Stimulated activated CD8-positive, alpha-beta memory T cell treated with anti-CD3 and anti-CD28 coated beads, Interleukin-15, amount 100 ng/mL, for 24 hours (primary cell): Measurements from ENCODE around the gene TINAGL1.

Experiments used
- DNase-seq: peaks from one replicate; pipeline ENCODE4 v3.0.0-alpha.2; 2020; ENCODE audit warnings: low read depth

TINAGL1 gene

GRCh38 chr1:31576201-31576669, at the start of gene TINAGL1:
Gene TINAGL1, plus strand, starts transcription at chr1:31576515. Its CDS starts 634 bp downstream, at chr1:31577149.
- no peak for DNase-seq

GRCh38 chr1:31529999-31530684, 46.2 kb upstream of the TINAGL1 start:
- DNase-seq = no peak

- no peak for DNase-seq
Measured at GRCh38 chr1:31531177-31531999, 44.9 kb upstream of the TINAGL1 start.

GRCh38 chr1:31532173-31532572, 44.1 kb upstream of the TINAGL1 start:
- DNase-seq = no peak

- DNase-seq = no peak
Measured at GRCh38 chr1:31535561-31535960, 40.8 kb upstream of the TINAGL1 start.

- no peak for DNase-seq
Measured at GRCh38 chr1:31539329-31539728, 37.0 kb upstream of the TINAGL1 start.

- DNase-seq = no peak
Measured at GRCh38 chr1:31541194-31541593, 35.1 kb upstream of the TINAGL1 start.

- no peak for DNase-seq
Measured at GRCh38 chr1:31545927-31546540, 30.3 kb upstream of the TINAGL1 start.

- DNase-seq = no peak
Measured at GRCh38 chr1:31548534-31548906, 27.8 kb upstream of the TINAGL1 start.

GRCh38 chr1:31548907-31549808, 27.2 kb upstream of the TINAGL1 start:
- DNase-seq = peak; percentile 87

- DNase-seq = no peak
Measured at GRCh38 chr1:31549809-31550620, 26.3 kb upstream of the TINAGL1 start.

GRCh38 chr1:31551208-31551607, 25.1 kb upstream of the TINAGL1 start:
- DNase-seq = no peak

GRCh38 chr1:31552489-31552888, 23.8 kb upstream of the TINAGL1 start:
- no peak for DNase-seq

GRCh38 chr1:31556481-31557006, 19.8 kb upstream of the TINAGL1 start:
- DNase-seq = no peak

- DNase-seq = no peak
Measured at GRCh38 chr1:31559715-31560114, 16.6 kb upstream of the TINAGL1 start.

- no peak for DNase-seq
Measured at GRCh38 chr1:31560394-31560793, 15.9 kb upstream of the TINAGL1 start.

GRCh38 chr1:31562707-31563360, 13.5 kb upstream of the TINAGL1 start:
- DNase-seq = no peak

GRCh38 chr1:31564606-31564989, 11.7 kb upstream of the TINAGL1 start:
- DNase-seq = no peak

GRCh38 chr1:31567956-31568570, 8.3 kb upstream of the TINAGL1 start:
- DNase-seq = no peak
